ENCODE data around the gene FAM219B. TPM values are rescaled to one million over a fixed set of nuclear protein-coding genes. Genes with fewer than 3 reads are reported as not detected.

The FAM219B gene
- total and polyA plus RNA-seq, 2 of the 8 experiments (the other 6 are each of a cell fraction or from before 2014, with no cell fraction given): 57.1 to 66.6 TPM

Other genes with a start within 250 kb of the FAM219B start
- 49.1 and 50.8 TPM in 2 replicates for gene EDC3, start 210.8 kb downstream of the FAM219B start, total RNA-seq (2021; fragmentation: NEBNext Ultra II Directional; extraction: Animal tissue kit (Norgen Biotek cat#: 25700))
- 45.0 and 48.2 TPM in 2 replicates for gene EDC3, start 210.8 kb downstream of the FAM219B start, polyA plus RNA-seq (2011; rRNA removed)
- 0.11 and 0.35 TPM in 2 replicates for gene CYP1A1, start 181.3 kb downstream of the FAM219B start, total RNA-seq (2021; fragmentation: NEBNext Ultra II Directional; extraction: Animal tissue kit (Norgen Biotek cat#: 25700))
- gene CYP1A1, start 181.3 kb downstream of the FAM219B start, polyA plus RNA-seq (2011; rRNA removed): 0.22 and 0.32 TPM in 2 replicates
- gene CYP1A2, start 158.0 kb downstream of the FAM219B start, total RNA-seq (2021; fragmentation: NEBNext Ultra II Directional; extraction: Animal tissue kit (Norgen Biotek cat#: 25700)): not detected in 2 replicates
- not detected in 2 replicates for gene CYP1A2, start 158.0 kb downstream of the FAM219B start, polyA plus RNA-seq (2011; rRNA removed)
- 50.2 and 51.7 TPM in 2 replicates for gene CSK, start 124.8 kb downstream of the FAM219B start, total RNA-seq (2021; fragmentation: NEBNext Ultra II Directional; extraction: Animal tissue kit (Norgen Biotek cat#: 25700))
- gene CSK, start 124.8 kb downstream of the FAM219B start, polyA plus RNA-seq (2011; rRNA removed): 13.7 and 23.0 TPM in 2 replicates
- not detected in 2 replicates for gene LMAN1L, start 94.0 kb downstream of the FAM219B start, total RNA-seq (2021; fragmentation: NEBNext Ultra II Directional; extraction: Animal tissue kit (Norgen Biotek cat#: 25700))
- not detected in 2 replicates for gene LMAN1L, start 94.0 kb downstream of the FAM219B start, polyA plus RNA-seq (2011; rRNA removed)
- not detected in 2 replicates for gene CPLX3, start 80.2 kb downstream of the FAM219B start, total RNA-seq (2021; fragmentation: NEBNext Ultra II Directional; extraction: Animal tissue kit (Norgen Biotek cat#: 25700))
- gene CPLX3, start 80.2 kb downstream of the FAM219B start, polyA plus RNA-seq (2011; rRNA removed): 0.17 and 0.27 TPM in 2 replicates
- 25.0 and 27.1 TPM in 2 replicates for gene ULK3, start 63.7 kb downstream of the FAM219B start, total RNA-seq (2021; fragmentation: NEBNext Ultra II Directional; extraction: Animal tissue kit (Norgen Biotek cat#: 25700))
- gene ULK3, start 63.7 kb downstream of the FAM219B start, polyA plus RNA-seq (2011; rRNA removed): 34.4 and 52.2 TPM in 2 replicates
- 40.3 and 41.7 TPM in 2 replicates for gene SCAMP2, start 33.5 kb downstream of the FAM219B start, total RNA-seq (2021; fragmentation: NEBNext Ultra II Directional; extraction: Animal tissue kit (Norgen Biotek cat#: 25700))
- gene SCAMP2, start 33.5 kb downstream of the FAM219B start, polyA plus RNA-seq (2011; rRNA removed): 112 and 131 TPM in 2 replicates
- gene MPI, start 16.8 kb downstream of the FAM219B start, total RNA-seq (2021; fragmentation: NEBNext Ultra II Directional; extraction: Animal tissue kit (Norgen Biotek cat#: 25700)): 31.0 and 32.9 TPM in 2 replicates
- 74.8 and 79.0 TPM in 2 replicates for gene MPI, start 16.8 kb downstream of the FAM219B start, polyA plus RNA-seq (2011; rRNA removed)
- gene COX5A, start 31.2 kb upstream of the FAM219B start, total RNA-seq (2021; fragmentation: NEBNext Ultra II Directional; extraction: Animal tissue kit (Norgen Biotek cat#: 25700)): 367 and 373 TPM in 2 replicates
- gene COX5A, start 31.2 kb upstream of the FAM219B start, polyA plus RNA-seq (2011; rRNA removed): 228 and 270 TPM in 2 replicates
- 19.4 and 19.8 TPM in 2 replicates for gene RPP25, start 49.9 kb upstream of the FAM219B start, total RNA-seq (2021; fragmentation: NEBNext Ultra II Directional; extraction: Animal tissue kit (Norgen Biotek cat#: 25700))
- 17.4 and 20.0 TPM in 2 replicates for gene RPP25, start 49.9 kb upstream of the FAM219B start, polyA plus RNA-seq (2011; rRNA removed)
- 51.8 and 55.4 TPM in 2 replicates for gene SCAMP5, start 88.7 kb upstream of the FAM219B start, total RNA-seq (2021; fragmentation: NEBNext Ultra II Directional; extraction: Animal tissue kit (Norgen Biotek cat#: 25700))
- 94.7 and 96.4 TPM in 2 replicates for gene SCAMP5, start 88.7 kb upstream of the FAM219B start, polyA plus RNA-seq (2011; rRNA removed)
- gene PPCDC, start 116.7 kb upstream of the FAM219B start, total RNA-seq (2021; fragmentation: NEBNext Ultra II Directional; extraction: Animal tissue kit (Norgen Biotek cat#: 25700)): 11.3 and 14.7 TPM in 2 replicates
- 29.7 and 46.7 TPM in 2 replicates for gene PPCDC, start 116.7 kb upstream of the FAM219B start, polyA plus RNA-seq (2011; rRNA removed)

All from H1 (cell line).